Measurements from ENCODE around the gene TAF12. TPM values are rescaled to one million over a fixed set of nuclear protein-coding genes. Genes with fewer than 3 reads are reported as not detected.

Gene TAF12
- total and polyA plus RNA-seq, 10 of the 15 experiments (the other 5 are each of a cell fraction or from before 2014, with no cell fraction given) = 18.3 to 43.3 (median 28.6) TPM

DNA sequence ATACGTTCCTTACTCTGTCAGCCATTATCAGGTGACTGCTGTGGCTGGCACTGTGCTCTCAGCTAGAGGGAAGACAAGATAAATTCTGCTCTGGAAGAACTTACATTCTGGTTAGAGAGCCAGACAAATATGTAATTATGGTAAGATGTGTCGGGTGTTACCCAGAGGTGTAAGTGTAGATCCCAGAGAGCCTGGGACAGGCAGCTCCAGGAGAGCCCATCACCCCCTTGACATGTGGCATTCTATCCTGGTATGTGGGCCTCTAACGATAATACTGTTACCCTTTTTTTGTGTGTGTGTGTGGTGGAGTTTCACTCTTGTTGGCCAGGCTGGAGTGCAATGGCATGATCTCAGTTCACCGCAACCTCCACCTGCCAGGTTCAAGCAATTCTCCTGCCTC is 71.0 kb downstream of the TAF12 start (continued):
- TF ChIP-seq IKZF1 (conservative IDR thresholded peaks at IDR 0.05) (no peak), LARP7 (IDR thresholded peaks at IDR 0.05) (no peak), DPF2 (IDR thresholded peaks at IDR 0.05) (no peak)

DNA sequence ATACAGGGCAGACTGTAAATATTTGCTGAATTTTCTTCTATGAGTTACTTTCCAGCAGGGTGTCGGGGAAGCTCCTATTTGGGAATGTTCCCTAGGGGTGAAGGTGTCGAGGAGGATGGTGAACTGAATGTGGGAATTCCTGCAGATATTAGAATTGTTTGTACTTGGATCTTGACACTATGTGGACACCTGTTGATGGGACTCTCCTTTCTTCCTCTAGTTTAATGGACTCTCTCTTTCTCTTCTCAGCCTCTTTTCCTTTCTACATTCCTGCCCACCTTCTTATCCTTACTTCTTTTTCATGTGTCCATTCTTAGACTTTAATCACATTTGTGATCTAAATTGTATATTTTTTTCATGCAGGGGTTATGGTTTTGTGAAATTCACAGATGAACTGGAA is 75.9 kb downstream of the TAF12 start:
- no TSS peak for BruUV-seq (replicated peaks)
- Histone ChIP-seq H4K20me1 (ENCODE audit: control insufficient read depth, insufficient read depth) (no peaks in the 10 kb centered on the region), H3K9ac (ENCODE audit: control insufficient read depth, insufficient read depth, low read length) (no peak overlapping the region), H3K79me2 (ENCODE audit: control insufficient read depth, insufficient read depth, low read length) (no peaks in the 10 kb centered on the region), H3K4me3 (no peak overlapping the region), H3K9me3 (replicated peaks; ENCODE audit: control insufficient read depth, insufficient read depth, low read length) (no peaks in the 10 kb centered on the region), H3K4me2 (ENCODE audit: control insufficient read depth, insufficient read depth) (no peak overlapping the region), H3K27ac (ENCODE audit: control insufficient read depth, insufficient read depth) (no peak overlapping the region), H3K36me3 (ENCODE audit: control insufficient read depth in 2 of 2, insufficient read depth in 2 of 2, low read length in 1 of 2) (peaks cover 9 to 22% of the 10 kb centered on the region in 2 experiments; a peak in 3 of 4 replicates), H2AFZ (ENCODE audit: control insufficient read depth, low read depth, low read length) (no peak overlapping the region), H3K4me1 (ENCODE audit: control insufficient read depth, insufficient read depth, low read length) (no peaks in the 10 kb centered on the region), H3K27me3 (replicated peaks in 1 of 2; ENCODE audit: control insufficient read depth in 2 of 2, insufficient read depth in 2 of 2, low read length in 1 of 2) (no peaks in the 10 kb centered on the region)
- intact Hi-C loops (cut with micrococcal nuclease; ENCODE audit: unreplicated experiment) (no loop called here), in situ Hi-C loops (cut with MboI) (no loop called here)
- SMC1A ChIA-PET (ENCODE audit: uncharacterized antibody, unreplicated experiment) = interaction anchor here (0.7 kb wide), 1 partner anchor 20 kb away, joined by 3 read pairs; no protein-coding TSS in a partner anchor
- WGBS (ENCODE audit: insufficient coverage, insufficient replicate concordance, low lambda C conversion rate, missing lambda C conversion rate) = 100% methylated on average over 2 of the region's 2 CpGs
- FAIRE-seq = no peak
- CTCF ChIA-PET = interaction anchor here (1.3 kb wide), 1 partner anchor 13 kb away, joined by 4 read pairs; no protein-coding TSS in a partner anchor
- RAD21 ChIA-PET (ENCODE audit: unreplicated experiment) = no interaction called here
- POLR2A ChIA-PET = interaction anchor here (0.6 to 1.2 kb wide), 5 partner anchors 9 to 237 kb away, joined by 3 to 7 read pairs (median 4); no protein-coding TSS in a partner anchor
- no peak for DNase-seq (ENCODE audit: low read depth, low spot score)
- ATAC-seq = no peak
- TF ChIP-seq CBX5 (IDR thresholded peaks at IDR 0.05; ENCODE audit: low read depth) (no peak), EZH2 (IDR thresholded peaks at IDR 0.05; ENCODE audit: borderline replicate concordance, control insufficient read depth, low read depth, low read length) (no peak), RBBP5 (conservative IDR thresholded peaks at IDR 0.05) (no peak), HCFC1 (IDR thresholded peaks at IDR 0.05; ENCODE audit: low read length) (no peak), ZZZ3 (IDR thresholded peaks at IDR 0.05; ENCODE audit: control insufficient read depth, insufficient read length, low read depth) (no peak), ZNF384 (IDR thresholded peaks at IDR 0.05; ENCODE audit: borderline replicate concordance, low read depth, low read length) (no peak), NR2C1 (IDR thresholded peaks at IDR 0.05) (no peak), CHD2 (IDR thresholded peaks at IDR 0.05; ENCODE audit: borderline replicate concordance, low read depth, low read length) (no peak), NR2F1 (conservative IDR thresholded peaks at IDR 0.05) (no peak), MXI1 (IDR thresholded peaks at IDR 0.05; ENCODE audit: low read depth, low read length) (no peak), EGR1 (IDR thresholded peaks at IDR 0.05; ENCODE audit: borderline replicate concordance in 1 of 2, low read depth in 2 of 2, low read length in 2 of 2) (no peak), GABPA (IDR thresholded peaks at IDR 0.05; ENCODE audit: low read depth) (no peak), ESRRA (IDR thresholded peaks at IDR 0.05; ENCODE audit: low read length) (no peak), CEBPB (IDR thresholded peaks at IDR 0.05; ENCODE audit: borderline replicate concordance in 1 of 2, low read depth in 2 of 2, low read length in 2 of 2) (no peak)
- TF ChIP-seq, protein P1, sequence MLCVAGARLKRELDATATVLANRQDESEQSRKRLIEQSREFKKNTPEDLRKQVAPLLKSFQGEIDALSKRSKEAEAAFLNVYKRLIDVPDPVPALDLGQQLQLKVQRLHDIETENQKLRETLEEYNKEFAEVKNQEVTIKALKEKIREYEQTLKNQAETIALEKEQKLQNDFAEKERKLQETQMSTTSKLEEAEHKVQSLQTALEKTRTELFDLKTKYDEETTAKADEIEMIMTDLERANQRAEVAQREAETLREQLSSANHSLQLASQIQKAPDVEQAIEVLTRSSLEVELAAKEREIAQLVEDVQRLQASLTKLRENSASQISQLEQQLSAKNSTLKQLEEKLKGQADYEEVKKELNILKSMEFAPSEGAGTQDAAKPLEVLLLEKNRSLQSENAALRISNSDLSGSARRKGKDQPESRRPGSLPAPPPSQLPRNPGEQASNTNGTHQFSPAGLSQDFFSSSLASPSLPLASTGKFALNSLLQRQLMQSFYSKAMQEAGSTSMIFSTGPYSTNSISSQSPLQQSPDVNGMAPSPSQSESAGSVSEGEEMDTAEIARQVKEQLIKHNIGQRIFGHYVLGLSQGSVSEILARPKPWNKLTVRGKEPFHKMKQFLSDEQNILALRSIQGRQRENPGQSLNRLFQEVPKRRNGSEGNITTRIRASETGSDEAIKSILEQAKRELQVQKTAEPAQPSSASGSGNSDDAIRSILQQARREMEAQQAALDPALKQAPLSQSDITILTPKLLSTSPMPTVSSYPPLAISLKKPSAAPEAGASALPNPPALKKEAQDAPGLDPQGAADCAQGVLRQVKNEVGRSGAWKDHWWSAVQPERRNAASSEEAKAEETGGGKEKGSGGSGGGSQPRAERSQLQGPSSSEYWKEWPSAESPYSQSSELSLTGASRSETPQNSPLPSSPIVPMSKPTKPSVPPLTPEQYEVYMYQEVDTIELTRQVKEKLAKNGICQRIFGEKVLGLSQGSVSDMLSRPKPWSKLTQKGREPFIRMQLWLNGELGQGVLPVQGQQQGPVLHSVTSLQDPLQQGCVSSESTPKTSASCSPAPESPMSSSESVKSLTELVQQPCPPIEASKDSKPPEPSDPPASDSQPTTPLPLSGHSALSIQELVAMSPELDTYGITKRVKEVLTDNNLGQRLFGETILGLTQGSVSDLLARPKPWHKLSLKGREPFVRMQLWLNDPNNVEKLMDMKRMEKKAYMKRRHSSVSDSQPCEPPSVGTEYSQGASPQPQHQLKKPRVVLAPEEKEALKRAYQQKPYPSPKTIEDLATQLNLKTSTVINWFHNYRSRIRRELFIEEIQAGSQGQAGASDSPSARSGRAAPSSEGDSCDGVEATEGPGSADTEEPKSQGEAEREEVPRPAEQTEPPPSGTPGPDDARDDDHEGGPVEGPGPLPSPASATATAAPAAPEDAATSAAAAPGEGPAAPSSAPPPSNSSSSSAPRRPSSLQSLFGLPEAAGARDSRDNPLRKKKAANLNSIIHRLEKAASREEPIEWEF (IDR thresholded peaks at IDR 0.05; ENCODE audit: insufficient replicate concordance, low read depth, low read length) = no peak
- TF ChIP-seq, protein P2, sequence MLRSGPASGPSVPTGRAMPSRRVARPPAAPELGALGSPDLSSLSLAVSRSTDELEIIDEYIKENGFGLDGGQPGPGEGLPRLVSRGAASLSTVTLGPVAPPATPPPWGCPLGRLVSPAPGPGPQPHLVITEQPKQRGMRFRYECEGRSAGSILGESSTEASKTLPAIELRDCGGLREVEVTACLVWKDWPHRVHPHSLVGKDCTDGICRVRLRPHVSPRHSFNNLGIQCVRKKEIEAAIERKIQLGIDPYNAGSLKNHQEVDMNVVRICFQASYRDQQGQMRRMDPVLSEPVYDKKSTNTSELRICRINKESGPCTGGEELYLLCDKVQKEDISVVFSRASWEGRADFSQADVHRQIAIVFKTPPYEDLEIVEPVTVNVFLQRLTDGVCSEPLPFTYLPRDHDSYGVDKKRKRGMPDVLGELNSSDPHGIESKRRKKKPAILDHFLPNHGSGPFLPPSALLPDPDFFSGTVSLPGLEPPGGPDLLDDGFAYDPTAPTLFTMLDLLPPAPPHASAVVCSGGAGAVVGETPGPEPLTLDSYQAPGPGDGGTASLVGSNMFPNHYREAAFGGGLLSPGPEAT (IDR thresholded peaks at IDR 0.05; ENCODE audit: low read depth) = no peak

All from GM12878 (cell line).